ENCODE results near the gene TNPO1.
A peak's percentile ranks its signal among the peaks of the same experiment; 100 is the strongest.
"Not testable (repeated sequence)": the region's sequence is repeated elsewhere in the genome, so short reads cannot be mapped to it uniquely, and the experiment has no call there.

Gene TNPO1

DNA sequence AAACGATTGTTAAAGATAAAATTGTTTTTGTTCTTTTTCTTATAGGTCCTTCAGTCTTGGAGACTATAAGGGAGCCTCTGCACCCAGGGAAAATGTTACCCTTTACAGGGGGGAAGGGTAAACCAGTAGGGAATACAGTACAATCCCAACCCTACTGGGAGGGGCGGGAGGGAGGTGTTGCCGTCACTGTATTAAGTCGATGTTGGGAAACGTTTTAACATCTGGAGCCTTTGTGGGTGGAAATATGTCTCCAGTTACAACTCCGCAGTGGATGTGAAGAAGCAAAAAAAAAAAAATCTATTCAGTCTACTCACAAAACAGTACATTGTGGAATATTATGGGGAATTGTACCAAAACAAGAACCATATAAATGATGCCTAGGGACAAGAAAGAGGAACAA, 92.2 kb downstream of the TNPO1 start:
- TF ChIP-seq, protein P1, sequence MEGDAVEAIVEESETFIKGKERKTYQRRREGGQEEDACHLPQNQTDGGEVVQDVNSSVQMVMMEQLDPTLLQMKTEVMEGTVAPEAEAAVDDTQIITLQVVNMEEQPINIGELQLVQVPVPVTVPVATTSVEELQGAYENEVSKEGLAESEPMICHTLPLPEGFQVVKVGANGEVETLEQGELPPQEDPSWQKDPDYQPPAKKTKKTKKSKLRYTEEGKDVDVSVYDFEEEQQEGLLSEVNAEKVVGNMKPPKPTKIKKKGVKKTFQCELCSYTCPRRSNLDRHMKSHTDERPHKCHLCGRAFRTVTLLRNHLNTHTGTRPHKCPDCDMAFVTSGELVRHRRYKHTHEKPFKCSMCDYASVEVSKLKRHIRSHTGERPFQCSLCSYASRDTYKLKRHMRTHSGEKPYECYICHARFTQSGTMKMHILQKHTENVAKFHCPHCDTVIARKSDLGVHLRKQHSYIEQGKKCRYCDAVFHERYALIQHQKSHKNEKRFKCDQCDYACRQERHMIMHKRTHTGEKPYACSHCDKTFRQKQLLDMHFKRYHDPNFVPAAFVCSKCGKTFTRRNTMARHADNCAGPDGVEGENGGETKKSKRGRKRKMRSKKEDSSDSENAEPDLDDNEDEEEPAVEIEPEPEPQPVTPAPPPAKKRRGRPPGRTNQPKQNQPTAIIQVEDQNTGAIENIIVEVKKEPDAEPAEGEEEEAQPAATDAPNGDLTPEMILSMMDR (IDR thresholded peaks at IDR 0.05; ENCODE audit: control insufficient read depth, extremely low read depth, insufficient read depth), result no peak

DNA sequence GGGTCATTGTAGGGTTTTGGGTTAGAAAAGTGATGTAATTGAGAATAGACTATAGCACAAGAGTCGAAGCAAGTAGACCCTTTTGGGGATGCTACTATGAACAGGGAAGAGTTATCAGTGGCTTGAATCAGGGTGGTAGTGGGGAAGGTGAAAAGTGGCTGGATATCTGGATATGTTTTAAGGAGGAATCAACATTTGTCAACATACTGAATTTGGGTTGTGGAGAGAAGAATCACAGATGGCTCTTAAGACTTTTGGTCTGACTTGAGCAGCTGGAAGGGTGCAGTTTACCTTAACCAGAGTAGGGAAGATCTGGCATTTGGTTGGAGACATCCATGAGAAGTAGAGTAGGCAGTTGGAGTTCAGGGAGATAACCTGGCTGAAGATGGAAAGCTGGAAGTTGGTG, 100.9 kb downstream of the TNPO1 start:
- H3K4me3 ChIP-seq (ENCODE audit: low read depth, low read length), result no peak overlapping the region
- DNase-seq (ENCODE audit: low read depth), result no peak
- TF ChIP-seq, protein P1 (IDR thresholded peaks at IDR 0.05; ENCODE audit: control insufficient read depth, extremely low read depth, insufficient read depth), result no peak

More for the DNA sequence above, 92.2 kb downstream of the TNPO1 start:
- DNase-seq (ENCODE audit: low read depth), result no peak
- H3K4me3 ChIP-seq (ENCODE audit: low read depth, low read length), result no peak overlapping the region

DNA sequence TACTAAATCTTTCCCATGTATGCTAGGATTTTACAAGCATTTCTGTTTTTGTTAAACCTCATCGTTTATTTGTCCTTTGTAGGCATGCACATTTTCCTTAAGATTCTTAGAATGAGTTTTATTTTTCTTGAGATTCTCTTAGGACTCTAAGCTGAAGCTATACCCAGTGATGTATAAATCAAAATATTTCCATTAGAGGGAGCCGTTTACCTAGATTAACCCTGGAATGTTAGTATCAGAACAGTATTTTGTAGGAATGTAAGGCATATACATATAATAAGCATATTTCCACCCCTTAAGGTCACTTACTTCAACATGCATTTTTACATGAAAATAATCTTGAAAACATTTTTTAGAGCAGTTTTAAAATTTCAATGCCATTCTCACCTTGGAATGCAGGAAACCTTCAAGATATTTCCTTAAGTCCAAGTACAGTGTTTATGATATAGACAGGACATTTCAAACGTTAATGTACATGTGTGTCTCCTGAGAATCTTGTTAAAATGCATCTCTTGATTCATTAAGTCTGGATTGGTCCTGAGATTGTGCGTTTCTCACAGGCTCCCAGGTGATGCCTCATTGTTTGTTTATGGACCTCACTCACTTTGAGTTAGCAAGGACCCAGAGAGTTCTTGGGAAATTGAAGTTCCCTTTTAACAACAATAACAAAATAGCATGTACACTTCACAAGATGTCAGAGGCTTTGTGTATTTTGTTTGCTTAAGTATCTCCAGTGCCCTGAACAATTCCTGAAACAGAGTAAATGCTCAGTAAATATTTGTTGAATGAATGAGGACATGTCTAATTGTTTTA, 104.4 kb downstream of the TNPO1 start:
- TF ChIP-seq, protein P1 (IDR thresholded peaks at IDR 0.05; ENCODE audit: control insufficient read depth, extremely low read depth, insufficient read depth), result peak; percentile 45
- H3K4me3 ChIP-seq (ENCODE audit: low read depth, low read length), result no peak overlapping the region
- no peak for DNase-seq (ENCODE audit: low read depth)

DNA sequence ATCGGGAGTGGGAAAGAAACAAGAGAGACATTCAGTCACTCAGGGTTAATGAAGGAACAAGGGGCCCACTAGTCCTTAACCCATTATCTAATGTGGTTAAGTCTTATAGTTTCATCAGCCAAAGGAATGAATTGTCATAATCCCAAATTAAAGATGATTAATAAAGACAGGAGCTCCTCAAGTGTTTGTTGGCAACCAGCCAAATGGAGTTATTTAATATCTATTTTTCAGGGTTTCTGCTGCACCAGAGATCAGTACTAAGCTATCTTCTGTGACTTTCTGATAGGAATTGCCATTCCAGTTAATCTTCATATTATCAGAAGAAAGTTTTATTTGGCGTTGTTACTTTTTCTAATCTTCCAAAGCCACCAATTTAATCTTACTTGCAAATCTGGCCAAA, 105.4 kb downstream of the TNPO1 start:
- no peak overlapping the region for H3K4me3 ChIP-seq (ENCODE audit: low read depth, low read length)
- no peak for DNase-seq (ENCODE audit: low read depth)
- TF ChIP-seq, protein P1 (IDR thresholded peaks at IDR 0.05; ENCODE audit: control insufficient read depth, extremely low read depth, insufficient read depth), result no peak

DNA sequence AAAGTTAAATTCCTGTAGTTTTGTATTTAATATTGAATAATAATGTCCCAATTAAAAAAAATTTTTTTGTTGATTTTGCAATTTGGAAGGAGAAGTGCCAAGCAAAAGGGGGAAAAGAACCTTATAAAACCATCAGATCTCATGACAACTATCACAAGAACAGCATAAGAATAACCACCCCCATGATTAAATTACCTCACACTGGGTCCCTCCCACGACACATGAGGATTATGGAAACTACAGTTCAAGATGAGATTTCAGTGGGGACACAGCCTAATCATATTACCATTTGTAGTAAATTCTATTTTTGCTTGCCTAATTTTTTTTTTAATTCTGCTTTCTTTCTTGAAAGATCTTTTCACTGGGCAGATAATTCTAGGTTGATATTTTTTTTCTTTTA, 106.0 kb downstream of the TNPO1 start:
- TF ChIP-seq, protein P1 (IDR thresholded peaks at IDR 0.05; ENCODE audit: control insufficient read depth, extremely low read depth, insufficient read depth), result no peak
- DNase-seq (ENCODE audit: low read depth), result no peak

DNA sequence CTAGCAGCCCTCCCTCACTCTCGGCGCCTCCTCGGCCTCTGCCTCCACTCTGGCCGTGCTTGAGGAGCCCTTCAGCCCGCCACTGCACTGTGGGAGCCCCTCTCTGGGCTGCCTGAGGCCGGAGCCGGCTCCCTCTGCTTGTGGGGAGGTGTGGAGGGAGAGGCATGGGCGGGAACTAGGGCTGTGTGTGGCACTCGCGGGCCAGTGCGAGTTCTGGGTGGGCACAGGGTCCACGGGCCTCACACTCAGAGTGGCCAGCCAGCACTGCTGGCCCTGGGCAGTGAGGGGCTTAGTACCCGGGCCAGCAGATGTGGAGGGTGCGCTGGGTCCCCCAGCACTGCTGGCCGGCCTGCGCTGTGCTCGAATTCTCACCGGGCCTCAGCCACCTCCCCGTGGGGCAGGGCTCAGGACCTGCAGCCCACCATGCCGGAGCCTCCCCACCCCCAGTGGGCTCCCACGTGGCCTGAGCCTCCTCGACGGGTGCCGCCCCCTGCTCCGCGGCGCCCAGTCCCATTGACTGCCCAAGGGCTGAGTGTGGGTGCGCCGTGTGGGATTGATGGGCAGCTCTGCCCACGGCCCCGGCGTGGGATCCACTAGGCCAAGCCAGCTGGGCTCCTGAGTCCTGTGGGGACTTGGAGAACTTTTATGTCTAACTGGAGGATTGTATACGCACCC, 109.0 kb downstream of the TNPO1 start:
- DNase-seq (ENCODE audit: low read depth), result no peak
- H3K4me3 ChIP-seq (ENCODE audit: low read depth, low read length), result no peak overlapping the region
- TF ChIP-seq, protein P1 (IDR thresholded peaks at IDR 0.05; ENCODE audit: control insufficient read depth, extremely low read depth, insufficient read depth), result no peak

More for the DNA sequence above, 106.0 kb downstream of the TNPO1 start:
- H3K4me3 ChIP-seq (ENCODE audit: low read depth, low read length), result no peak overlapping the region

DNA sequence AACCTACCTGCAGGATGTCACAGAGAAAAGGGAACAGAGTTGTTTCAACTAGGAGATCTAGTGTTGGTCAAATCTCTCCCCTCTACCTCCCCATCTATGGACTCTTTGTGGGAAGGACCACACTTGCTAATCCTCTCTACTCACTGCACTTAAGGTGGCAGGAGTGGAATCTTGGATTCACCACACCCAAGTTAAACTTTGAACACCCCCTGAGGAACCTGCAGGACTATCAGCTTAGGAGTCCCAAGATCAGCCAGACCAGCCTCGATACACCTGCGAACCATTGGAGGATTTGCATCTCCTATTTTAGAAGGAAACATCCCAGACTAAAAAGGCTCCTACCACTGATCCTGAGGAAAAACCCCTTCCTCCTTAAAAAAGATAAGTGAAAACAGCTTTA, 116.2 kb downstream of the TNPO1 start:
- not testable (repeated sequence) for DNase-seq (ENCODE audit: low read depth); H3K4me3 ChIP-seq (ENCODE audit: low read depth, low read length)

DNA sequence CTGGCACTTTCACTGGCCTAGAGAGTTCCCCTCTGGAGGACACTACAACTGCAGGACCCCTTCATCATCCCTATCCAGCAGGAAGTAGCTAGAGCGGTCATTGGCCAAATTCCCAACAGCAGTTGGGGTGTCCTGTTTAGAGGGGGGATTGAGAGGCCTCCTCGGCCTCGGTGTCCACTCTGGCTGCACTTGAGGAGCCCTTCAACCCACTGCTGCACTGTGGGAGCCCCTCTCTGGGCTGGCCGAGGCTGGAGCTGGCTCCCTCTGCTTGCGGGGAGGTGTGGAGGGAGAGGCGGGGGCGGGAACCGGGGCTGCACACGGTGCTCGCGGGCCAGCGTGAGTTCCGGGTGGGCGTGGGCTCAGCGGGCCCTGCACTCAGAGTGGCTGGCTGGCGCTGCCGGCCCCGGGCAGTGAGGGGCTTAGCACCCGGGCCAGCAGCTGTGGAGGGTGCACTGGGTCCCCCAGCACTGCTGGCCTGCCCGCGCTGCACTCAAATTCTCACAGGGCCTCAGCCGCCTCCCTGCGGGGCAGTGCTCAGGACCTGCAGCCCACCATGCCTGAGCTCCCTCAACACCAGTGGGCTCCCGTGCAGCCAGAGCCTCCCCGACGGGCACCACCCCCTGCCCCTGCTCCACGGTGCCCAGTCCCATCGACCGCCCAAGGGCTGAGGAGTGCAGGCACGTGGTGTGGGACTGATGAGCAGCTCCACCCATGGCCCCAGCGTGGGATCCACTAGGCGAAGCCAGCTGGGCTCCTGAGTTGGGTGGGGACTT, 118.7 kb downstream of the TNPO1 start:
- not testable (repeated sequence) for H3K4me3 ChIP-seq (ENCODE audit: low read depth, low read length); DNase-seq (ENCODE audit: low read depth)
